Measurements from ENCODE around the gene RHOV. TPM values are rescaled to one million over a fixed set of nuclear protein-coding genes. Genes with fewer than 3 reads are reported as not detected.

Gene RHOV
- total and polyA plus RNA-seq, 10 of the 15 experiments (the other 5 are each of a cell fraction or from before 2014, with no cell fraction given), result 0.24 to 39.3 (median 9.3) TPM

DNA sequence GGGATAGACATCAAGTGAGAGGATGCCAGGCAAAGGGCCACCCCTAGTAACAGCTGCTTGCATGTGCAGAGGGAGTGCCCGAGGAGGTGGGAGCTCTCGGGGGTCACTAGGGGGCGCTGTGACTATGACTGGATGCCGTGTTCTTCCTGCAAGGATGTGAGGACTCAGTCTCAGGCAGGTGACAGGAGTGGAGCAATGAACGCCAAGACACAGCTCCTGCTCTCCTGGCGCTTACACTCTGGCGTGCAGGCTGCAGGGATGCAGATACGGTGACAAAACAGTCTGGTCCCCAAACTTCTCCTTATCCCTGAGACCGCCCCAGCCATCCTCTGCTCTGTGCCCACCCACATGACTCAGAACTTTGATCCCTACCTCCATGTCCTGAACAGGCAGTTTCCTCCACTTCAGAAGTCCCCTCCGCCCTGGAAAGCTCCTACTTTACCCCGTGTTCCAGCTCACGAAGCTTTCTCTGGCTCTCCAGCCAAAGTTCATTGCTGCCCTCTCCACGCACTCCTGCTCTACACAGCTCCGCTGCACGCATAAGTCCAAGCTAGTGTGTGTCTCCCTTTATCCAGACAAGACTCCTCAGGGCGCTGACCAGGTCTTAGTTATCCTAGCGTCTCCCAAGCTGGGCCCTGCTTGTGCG is 14.7 kb downstream of the RHOV start (continued):
- TF ChIP-seq, protein P1, sequence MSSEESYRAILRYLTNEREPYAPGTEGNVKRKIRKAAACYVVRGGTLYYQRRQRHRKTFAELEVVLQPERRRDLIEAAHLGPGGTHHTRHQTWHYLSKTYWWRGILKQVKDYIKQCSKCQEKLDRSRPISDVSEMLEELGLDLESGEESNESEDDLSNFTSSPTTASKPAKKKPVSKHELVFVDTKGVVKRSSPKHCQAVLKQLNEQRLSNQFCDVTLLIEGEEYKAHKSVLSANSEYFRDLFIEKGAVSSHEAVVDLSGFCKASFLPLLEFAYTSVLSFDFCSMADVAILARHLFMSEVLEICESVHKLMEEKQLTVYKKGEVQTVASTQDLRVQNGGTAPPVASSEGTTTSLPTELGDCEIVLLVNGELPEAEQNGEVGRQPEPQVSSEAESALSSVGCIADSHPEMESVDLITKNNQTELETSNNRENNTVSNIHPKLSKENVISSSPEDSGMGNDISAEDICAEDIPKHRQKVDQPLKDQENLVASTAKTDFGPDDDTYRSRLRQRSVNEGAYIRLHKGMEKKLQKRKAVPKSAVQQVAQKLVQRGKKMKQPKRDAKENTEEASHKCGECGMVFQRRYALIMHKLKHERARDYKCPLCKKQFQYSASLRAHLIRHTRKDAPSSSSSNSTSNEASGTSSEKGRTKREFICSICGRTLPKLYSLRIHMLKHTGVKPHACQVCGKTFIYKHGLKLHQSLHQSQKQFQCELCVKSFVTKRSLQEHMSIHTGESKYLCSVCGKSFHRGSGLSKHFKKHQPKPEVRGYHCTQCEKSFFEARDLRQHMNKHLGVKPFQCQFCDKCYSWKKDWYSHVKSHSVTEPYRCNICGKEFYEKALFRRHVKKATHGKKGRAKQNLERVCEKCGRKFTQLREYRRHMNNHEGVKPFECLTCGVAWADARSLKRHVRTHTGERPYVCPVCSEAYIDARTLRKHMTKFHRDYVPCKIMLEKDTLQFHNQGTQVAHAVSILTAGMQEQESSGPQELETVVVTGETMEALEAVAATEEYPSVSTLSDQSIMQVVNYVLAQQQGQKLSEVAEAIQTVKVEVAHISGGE (CRISPR knock-in tag; IDR thresholded peaks at IDR 0.05), result no peak
- no peak for TF ChIP-seq ZNF217 (IDR thresholded peaks at IDR 0.05)
- no peak for TF ChIP-seq EP300 (IDR thresholded peaks at IDR 0.05; ENCODE audit: borderline replicate concordance in 1 of 2, control insufficient read depth in 1 of 2, low read depth in 2 of 2, low read length in 2 of 2)
- TF ChIP-seq SRF (IDR thresholded peaks at IDR 0.05; ENCODE audit: low read depth in 2 of 2, low read length in 2 of 2), result no peak
- TF ChIP-seq SPI1 (IDR thresholded peaks at IDR 0.05; ENCODE audit: borderline replicate concordance, insufficient read depth, low read depth, low read length), result 0 out of 2 replicates have a peak, but pooled peaks have one; percentile 5
- TF ChIP-seq IKZF2 (IDR thresholded peaks at IDR 0.05), result peak; percentile 37 to 49; a peak in 2 of 4 replicates
- TF ChIP-seq RFX5 (IDR thresholded peaks at IDR 0.05; ENCODE audit: low read depth, low read length), result 0 out of 2 replicates have a peak, but pooled peaks have one; percentile 9
- TF ChIP-seq GABPA (IDR thresholded peaks at IDR 0.05; ENCODE audit: low read depth), result no peak
- TF ChIP-seq RELA (IDR thresholded peaks at IDR 0.05; ENCODE audit: borderline replicate concordance, partially characterized antibody), result no peak
- no peak for TF ChIP-seq ZZZ3 (IDR thresholded peaks at IDR 0.05; ENCODE audit: control insufficient read depth, insufficient read length, low read depth)
- TF ChIP-seq, protein P2, sequence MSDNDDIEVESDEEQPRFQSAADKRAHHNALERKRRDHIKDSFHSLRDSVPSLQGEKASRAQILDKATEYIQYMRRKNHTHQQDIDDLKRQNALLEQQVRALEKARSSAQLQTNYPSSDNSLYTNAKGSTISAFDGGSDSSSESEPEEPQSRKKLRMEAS (IDR thresholded peaks at IDR 0.05; ENCODE audit: low read depth, low read length), result peak; percentile 54; the same call in 1 of the 2 replicates
- TF ChIP-seq KAT2A (conservative IDR thresholded peaks at IDR 0.05; ENCODE audit: control insufficient read depth, low read depth, low read length), result no peak
- TF ChIP-seq BHLHE40 (IDR thresholded peaks at IDR 0.05; ENCODE audit: borderline replicate concordance in 1 of 2, low read depth in 2 of 2, low read length in 1 of 2), result peak; percentile 76 to 84; a peak in 3 of 4 replicates
- TF ChIP-seq SMARCA5 (IDR thresholded peaks at IDR 0.05), result peak; percentile 62; the same call in 1 of the 2 replicates
- TF ChIP-seq TCF12 (IDR thresholded peaks at IDR 0.05; ENCODE audit: low read depth, low read length), result peak; percentile 70; the same call in 1 of the 2 replicates
- TF ChIP-seq PAX8 (IDR thresholded peaks at IDR 0.05), result no peak
- peak; percentile 82 for TF ChIP-seq RAD21 (IDR thresholded peaks at IDR 0.05; ENCODE audit: insufficient read depth, low read depth, low read length)
- TF ChIP-seq, protein P3, sequence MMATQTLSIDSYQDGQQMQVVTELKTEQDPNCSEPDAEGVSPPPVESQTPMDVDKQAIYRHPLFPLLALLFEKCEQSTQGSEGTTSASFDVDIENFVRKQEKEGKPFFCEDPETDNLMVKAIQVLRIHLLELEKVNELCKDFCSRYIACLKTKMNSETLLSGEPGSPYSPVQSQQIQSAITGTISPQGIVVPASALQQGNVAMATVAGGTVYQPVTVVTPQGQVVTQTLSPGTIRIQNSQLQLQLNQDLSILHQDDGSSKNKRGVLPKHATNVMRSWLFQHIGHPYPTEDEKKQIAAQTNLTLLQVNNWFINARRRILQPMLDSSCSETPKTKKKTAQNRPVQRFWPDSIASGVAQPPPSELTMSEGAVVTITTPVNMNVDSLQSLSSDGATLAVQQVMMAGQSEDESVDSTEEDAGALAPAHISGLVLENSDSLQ (IDR thresholded peaks at IDR 0.05), result peak; percentile 29; the same call in 1 of the 2 replicates
- TF ChIP-seq JUND (IDR thresholded peaks at IDR 0.05; ENCODE audit: low read depth, low read length), result no peak
- TF ChIP-seq ETV6 (conservative IDR thresholded peaks at IDR 0.05 in 1 of 2, IDR thresholded peaks at IDR 0.05 in 1 of 2; ENCODE audit: borderline replicate concordance in 1 of 2, low read depth in 1 of 2), result 0 out of 4 replicates have a peak, but pooled peaks of 1 of the 2 experiments have one; percentile 25
- TF ChIP-seq EED (IDR thresholded peaks at IDR 0.05; ENCODE audit: low read depth), result 0 out of 2 replicates have a peak, but pooled peaks have one; percentile 37
- peak; percentile 62; the same call in 1 of the 2 replicates for TF ChIP-seq HDGF (IDR thresholded peaks at IDR 0.05)
- TF ChIP-seq IRF4 (IDR thresholded peaks at IDR 0.05; ENCODE audit: low read depth, low read length), result peak; percentile 64; the same call in 1 of the 2 replicates
- 0 out of 2 replicates have a peak, but pooled peaks have one; percentile 42 for TF ChIP-seq RCOR1 (conservative IDR thresholded peaks at IDR 0.05; ENCODE audit: low read depth, low read length)
- no peak for TF ChIP-seq CREM (IDR thresholded peaks at IDR 0.05; ENCODE audit: low read depth)
- no peak for TF ChIP-seq EZH2 (IDR thresholded peaks at IDR 0.05; ENCODE audit: borderline replicate concordance, control insufficient read depth, low read depth, low read length)
